ENCODE data around the gene NOL4L.

Gene NOL4L

DNA sequence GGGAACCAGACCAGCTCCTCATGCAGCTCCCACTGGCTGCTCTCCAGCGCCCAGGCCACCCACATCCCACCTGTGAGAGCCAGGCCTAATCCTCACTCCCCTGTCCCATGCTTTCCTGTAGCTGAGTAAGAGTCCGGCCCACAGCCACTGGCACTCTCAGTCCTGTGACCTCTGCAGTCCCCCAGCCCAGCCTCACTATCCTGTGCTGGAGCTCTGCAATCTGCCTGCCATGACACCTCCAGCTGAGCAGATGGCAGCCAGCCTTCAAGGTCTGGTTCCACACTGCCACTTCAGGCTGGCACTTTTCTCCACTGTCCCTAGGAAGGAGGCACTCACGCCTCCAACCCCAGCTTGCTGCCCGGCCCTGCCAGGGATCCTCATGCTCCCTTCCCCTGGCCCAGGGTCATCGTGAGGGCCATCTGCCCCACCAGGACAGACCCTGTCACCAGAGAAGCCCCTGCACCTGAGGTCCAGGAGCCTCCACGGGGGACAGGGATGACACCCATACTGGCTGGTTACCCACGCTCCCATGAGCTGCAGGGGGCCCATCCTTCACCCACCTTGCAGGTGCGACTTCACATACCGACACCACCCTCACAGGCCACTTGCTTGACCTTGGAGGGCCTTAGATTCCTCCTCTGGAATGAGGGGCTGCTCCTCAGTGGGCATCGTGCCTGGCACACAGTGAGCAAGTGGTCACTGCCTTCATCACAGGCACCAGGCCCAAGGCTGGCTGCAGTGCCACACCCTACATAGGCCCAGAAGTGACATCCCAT is 126.9 kb downstream of the NOL4L start:
- no peak for DNase-seq (ENCODE audit: low read depth in 1 of 2, low spot score in 1 of 2)

DNA sequence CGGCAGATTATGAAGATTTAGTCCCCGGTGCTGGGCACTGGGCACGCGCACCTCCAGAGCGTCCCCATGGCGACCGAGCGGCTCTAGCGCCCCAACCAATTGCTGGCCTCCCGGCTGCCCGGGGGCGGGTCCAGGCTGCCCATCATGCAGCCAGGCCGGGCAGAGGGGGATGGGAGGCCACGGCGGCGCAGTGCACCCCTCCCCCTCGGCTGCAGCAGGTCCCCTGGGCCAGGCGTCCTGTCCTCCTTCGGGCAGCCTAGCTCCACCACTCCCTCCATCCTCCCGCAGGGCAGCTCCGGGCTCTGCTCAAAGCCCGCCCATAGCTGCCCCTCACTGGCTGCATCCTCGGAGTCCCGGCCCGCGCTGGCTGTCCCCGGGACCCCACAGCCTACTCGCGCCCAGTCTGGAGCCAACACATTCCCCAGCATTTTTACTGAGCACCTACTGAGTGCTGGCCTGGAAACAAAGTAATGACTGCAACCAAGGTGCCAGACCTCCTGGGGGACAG is 127.6 kb downstream of the NOL4L start:
- no peak for TF ChIP-seq JUND (IDR thresholded peaks at IDR 0.05; ENCODE audit: low read depth)
- no peak for DNase-seq (ENCODE audit: low read depth in 1 of 2, low spot score in 1 of 2)
- in situ Hi-C loops (cut with HindIII; ENCODE audit: low pct_unique_long_range_greater_than_20kb, low sequenced_read_pairs): no loop called here

More for the DNA sequence above, 126.9 kb downstream of the NOL4L start:
- in situ Hi-C loops (cut with HindIII; ENCODE audit: low pct_unique_long_range_greater_than_20kb, low sequenced_read_pairs): no loop called here
- no peak for TF ChIP-seq JUND (IDR thresholded peaks at IDR 0.05; ENCODE audit: low read depth)

DNA sequence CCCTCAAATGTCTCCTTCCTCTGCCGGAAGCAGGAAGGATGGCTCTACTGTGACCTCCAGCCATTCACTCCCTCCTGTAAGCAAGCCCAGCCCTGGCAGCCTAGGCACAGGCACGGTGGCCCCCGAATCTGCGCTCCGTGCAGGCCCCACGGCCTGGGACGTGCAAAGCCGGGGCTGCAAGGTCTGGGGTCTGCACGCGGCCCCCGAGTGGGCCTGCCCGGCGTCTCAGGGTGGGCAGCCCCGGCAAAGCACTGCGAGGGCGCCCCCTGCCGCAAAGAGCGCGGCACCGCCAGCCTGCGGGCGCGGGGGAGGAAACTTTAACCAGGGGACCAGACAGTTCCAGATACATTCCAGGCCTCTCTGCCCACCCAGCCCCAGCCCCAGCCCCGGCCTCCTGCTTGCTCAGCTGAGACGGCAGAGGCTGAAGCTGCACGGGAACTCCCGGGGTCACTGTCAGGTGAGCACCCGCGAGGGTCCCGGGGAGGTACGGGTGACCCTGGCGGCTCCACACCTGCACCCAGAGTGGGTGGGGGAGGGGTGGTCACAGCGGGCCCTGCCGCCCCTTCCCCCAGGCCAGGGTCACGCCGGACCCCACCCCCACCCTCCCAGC is 128.2 kb downstream of the NOL4L start:
- DNase-seq (ENCODE audit: low read depth in 1 of 2, low spot score in 1 of 2): no peak
- no peak for TF ChIP-seq JUND (IDR thresholded peaks at IDR 0.05; ENCODE audit: low read depth)

DNA sequence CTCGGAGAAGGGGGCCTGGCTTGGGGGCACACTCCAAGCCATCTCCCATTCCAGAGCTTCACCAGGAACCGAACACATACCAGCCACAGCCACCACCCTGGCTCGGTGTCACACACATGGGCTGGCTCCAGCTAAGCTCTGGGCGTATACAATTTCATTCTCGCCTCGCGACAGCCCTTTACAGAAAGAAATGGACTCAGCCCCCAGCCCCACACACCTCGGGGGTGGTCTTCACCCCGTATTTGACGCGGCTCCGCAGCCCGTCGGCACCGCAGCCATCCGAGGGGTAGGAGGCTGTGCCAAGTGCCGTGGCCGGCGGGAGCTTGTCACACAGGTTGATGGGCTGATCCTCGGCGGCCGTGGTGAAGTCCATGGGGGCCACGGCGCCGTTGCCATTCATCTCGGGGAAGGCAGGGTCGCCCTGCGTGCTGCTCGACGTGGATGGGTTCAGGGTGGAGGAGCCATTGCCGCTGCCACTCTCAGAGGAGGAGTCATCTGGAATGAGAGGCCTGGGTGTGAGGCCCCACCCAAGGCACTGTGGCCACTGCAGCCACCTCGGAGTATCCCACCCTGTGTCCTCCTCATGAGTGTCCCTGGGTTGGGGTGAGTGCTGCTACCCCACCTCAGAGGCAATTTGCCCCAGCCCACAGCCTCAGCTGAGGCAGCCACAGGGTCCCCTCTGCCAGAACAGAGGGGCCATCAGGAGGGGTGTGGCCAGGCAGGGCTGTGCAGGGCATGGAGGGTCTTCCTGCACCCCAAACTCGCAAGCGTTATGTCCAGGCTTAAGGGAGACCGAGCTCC is 129.0 kb downstream of the NOL4L start:
- no peak for DNase-seq (ENCODE audit: low read depth in 1 of 2, low spot score in 1 of 2)
- no peak for TF ChIP-seq JUND (IDR thresholded peaks at IDR 0.05; ENCODE audit: low read depth)

More for the DNA sequence above, 128.2 kb downstream of the NOL4L start:
- in situ Hi-C loops (cut with HindIII; ENCODE audit: low pct_unique_long_range_greater_than_20kb, low sequenced_read_pairs): no loop called here

DNA sequence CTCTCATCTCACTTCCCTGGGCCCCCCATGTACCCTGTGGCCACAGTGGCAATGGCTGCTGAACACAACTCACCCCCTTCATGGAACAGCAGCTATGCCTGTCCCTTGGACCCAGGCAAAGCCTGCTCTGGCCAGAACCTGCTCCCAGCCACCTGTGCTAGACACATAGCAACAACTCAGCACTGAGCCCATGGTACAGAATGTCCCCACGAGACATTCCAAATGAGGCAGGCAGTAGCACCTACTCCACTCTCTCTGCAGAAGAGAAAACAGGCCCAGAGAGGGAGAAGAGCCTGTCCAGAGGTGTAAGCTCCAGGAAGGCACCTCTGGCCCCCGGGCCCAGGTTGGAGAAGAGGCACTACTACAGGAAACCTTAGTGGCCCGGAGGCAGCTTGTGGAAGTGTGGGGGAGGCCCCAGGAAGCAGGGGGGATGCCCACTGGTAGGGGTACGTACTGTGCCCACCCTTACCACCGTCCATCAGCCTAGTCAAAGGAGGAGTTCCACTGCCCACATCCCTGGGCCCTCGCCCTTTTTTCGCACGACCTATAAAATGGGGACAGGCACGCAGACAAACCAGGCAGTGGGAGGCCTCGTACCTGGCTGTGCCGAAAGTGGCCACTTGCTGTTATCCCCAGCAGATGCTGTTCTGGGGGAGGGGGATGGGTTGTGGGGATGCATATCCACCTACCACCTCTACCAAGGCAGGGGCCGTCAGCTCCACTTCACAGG is 129.8 kb downstream of the NOL4L start:
- in situ Hi-C loops (cut with HindIII; ENCODE audit: low pct_unique_long_range_greater_than_20kb, low sequenced_read_pairs): no loop called here
- DNase-seq (ENCODE audit: low read depth in 1 of 2, low spot score in 1 of 2): no peak
- TF ChIP-seq JUND (IDR thresholded peaks at IDR 0.05; ENCODE audit: low read depth): no peak

More for the DNA sequence above, 129.0 kb downstream of the NOL4L start:
- in situ Hi-C loops (cut with HindIII; ENCODE audit: low pct_unique_long_range_greater_than_20kb, low sequenced_read_pairs): no loop called here

DNA sequence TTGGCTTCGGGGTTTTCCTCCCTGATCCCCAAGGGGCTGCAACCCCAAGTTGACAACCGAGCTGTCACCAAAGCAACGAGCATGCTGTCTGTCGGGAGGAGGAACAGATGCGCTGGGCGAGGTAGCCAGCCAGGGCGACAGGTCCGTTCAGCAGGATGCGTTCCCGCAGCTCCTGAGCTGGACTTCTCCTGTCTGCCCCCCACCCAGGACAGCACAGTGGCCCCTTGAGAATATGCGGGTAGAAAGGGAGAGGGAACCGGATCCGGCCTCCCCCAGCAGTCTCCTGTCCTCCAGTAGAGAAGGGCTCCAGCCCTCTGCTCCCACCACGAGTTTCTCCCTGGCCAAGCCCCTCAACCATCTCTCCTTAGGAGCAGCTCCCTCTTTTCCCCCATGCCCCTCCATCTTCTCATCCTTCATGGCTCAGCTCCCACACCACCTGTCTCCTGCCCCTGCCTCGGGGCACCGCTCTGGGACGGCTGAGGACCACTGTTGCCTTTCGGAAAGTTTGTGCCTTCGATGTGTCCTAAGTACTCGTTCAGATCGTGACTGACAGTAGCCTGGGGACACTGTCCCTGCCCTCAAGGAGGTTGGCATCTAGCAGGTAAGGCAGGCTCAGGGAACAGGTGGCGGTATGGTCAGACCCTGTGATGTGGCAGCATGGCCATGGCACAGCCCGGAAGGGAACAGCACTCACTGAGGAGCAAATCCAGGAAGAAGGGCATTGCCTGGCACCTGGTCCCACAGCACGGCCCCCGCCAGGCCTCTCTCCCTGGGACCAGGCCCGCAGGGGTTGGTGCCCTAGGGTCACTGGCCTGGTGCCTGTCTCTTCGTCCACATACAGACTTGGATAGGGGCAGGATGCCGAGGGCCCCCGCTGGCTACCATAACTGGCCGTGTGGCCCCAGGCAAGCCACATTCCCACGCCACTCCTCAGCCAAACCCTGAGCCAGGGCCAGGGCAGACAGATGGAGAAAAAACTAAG is 130.7 kb downstream of the NOL4L start:
- in situ Hi-C loops (cut with HindIII; ENCODE audit: low pct_unique_long_range_greater_than_20kb, low sequenced_read_pairs): no loop called here
- DNase-seq (ENCODE audit: low read depth in 1 of 2, low spot score in 1 of 2): no peak
- no peak for TF ChIP-seq JUND (IDR thresholded peaks at IDR 0.05; ENCODE audit: low read depth)

DNA sequence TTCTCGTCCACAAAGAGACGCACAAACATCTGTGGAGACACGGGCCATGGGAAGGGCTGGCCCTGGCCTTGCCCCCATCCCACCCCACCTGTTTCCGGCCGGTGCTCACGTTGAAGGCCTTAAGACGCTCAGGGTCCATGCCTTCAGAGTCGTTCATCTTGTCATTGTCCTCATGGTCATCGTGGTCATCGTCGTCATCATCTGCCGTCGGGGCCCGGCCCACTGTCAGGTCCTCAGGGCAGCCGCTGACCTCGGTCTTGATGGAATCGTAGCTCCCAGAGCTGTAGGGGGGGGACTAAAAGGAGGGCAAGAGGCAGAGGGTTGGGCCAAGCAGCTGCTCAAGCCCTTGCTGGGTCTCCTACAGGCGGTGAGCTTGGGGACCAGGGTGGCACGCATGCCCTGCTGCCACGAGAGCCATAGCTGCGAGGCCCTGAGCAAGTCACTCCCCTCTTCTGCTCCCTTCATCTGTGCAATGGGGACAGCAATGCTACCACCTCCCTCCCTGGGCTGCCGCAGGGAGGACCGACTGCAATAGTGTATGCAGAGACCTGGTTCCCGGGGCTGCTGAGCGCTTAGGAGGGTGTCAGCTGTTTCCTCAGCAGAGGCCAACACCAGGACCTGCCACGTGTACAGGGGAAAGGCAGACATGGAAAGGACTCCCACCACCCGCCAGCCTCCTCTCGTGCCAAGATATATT is 131.5 kb downstream of the NOL4L start:
- in situ Hi-C loops (cut with HindIII; ENCODE audit: low pct_unique_long_range_greater_than_20kb, low sequenced_read_pairs): no loop called here
- DNase-seq (ENCODE audit: low read depth in 1 of 2, low spot score in 1 of 2): no peak
- TF ChIP-seq JUND (IDR thresholded peaks at IDR 0.05; ENCODE audit: low read depth): no peak

DNA sequence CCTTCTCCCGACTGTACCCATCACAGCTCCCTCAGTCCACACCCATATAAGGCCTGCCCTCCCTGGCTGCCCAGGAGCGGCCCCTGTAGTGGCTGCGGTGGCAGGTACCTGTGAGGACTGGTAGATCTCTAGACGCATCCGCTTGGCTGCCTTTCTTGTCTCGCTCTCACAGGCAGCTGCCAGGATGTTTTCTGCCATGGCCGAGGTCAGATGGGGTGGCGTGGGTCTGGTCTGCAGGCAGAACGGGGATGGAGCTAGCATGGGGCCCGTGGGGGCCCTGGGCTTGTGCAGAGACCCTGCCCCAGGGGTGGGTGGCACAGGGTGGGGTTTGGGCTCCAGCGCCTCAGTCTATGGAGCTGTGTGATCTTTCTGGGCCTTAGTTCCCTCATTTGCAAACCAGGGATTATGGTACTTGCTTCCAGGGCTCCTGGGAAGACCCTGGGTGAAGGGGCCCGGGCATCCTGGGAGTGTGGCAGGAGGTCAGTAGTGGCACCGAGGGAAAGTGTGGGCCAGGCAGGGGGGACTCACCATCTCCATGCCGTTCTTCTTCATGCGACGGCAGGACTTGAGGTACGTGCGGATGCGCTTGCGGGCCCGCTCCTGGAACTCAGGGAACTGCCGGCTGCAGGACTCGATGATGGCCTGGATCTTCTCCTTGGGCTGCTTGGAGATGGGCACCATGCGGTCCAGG is 132.2 kb downstream of the NOL4L start:
- TF ChIP-seq JUND (IDR thresholded peaks at IDR 0.05; ENCODE audit: low read depth): no peak
- in situ Hi-C loops (cut with HindIII; ENCODE audit: low pct_unique_long_range_greater_than_20kb, low sequenced_read_pairs): no loop called here
- no peak for DNase-seq (ENCODE audit: low read depth in 1 of 2, low spot score in 1 of 2)

DNA sequence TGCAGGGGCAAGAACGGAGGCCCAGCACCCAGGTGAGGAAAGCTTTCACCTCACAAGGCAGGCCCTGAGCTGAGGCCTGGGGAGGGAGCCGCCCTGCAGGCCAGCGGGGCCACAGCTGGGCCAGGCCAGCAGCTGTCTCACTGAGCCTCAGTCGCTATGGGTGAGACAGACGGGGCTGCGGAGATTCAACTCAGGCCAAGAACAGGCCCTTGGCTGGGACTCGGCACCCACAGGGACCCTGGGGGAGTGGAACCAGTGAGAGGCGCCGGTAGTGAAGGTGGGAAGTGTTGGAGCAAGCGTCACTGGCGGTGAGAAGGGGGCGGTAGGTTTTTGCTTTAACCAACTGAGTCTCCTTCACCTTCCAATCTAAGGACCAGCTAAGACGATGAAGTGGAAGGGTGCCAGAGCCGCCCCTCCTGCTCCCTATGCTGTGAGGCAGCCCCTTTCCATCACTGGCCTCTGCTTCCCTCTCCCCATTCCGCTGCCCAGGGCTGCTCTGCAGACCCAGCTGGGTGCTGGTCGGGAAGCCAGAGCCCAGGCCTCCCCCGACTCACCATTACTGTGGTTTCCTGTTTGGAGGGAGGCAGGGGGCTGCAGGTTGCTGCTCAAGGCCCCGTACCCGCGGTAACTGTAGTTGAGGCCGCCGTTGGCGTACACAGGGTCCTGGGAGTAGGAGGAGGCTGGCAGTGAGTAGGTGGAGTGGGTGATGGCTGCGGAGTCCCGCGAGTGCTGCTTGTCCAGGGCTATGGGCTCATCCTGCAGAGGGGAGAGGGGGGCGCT is 133.3 kb downstream of the NOL4L start:
- in situ Hi-C loops (cut with HindIII; ENCODE audit: low pct_unique_long_range_greater_than_20kb, low sequenced_read_pairs): no loop called here
- TF ChIP-seq JUND (IDR thresholded peaks at IDR 0.05; ENCODE audit: low read depth): no peak
- no peak for DNase-seq (ENCODE audit: low read depth in 1 of 2, low spot score in 1 of 2)

DNA sequence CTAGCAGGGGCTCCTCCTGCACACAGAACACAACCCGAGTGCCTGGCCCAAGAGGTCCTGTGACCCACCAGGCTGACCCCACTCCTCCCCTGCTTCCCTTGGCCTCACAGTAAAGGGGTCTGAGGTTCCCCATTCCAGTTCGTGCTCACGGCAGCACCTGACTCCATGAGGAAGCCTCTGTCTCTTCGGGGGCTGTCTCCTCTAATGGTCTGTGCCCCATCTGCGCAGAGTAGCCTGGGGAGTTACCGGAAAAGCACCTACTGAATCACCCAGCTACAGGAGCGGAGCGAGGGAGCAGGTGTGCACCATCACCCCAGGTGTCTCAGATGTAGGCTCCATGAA is 133.8 kb downstream of the NOL4L start:
- no peak for TF ChIP-seq JUND (IDR thresholded peaks at IDR 0.05; ENCODE audit: low read depth)
- in situ Hi-C loops (cut with HindIII; ENCODE audit: low pct_unique_long_range_greater_than_20kb, low sequenced_read_pairs): no loop called here
- no peak for DNase-seq (ENCODE audit: low read depth in 1 of 2, low spot score in 1 of 2)

All from T47D (cell line).